IMR-90 (cell line): ENCODE data around the gene NCCRP1. TPM values are rescaled to one million over a fixed set of nuclear protein-coding genes. Genes with fewer than 3 reads are reported as not detected.

ENCODE experiments used
- ATAC-seq: fragments of 200-7000 bp; cut with Tn5 transposase; 2 replicates; pipeline ENCODE4 v1.9.1; 2020; ENCODE audit warnings: low read depth, mild to moderate bottlenecking, moderate library complexity
- BruUV-seq: library from RNA; stranded (reverse); fragments of 400-500 nt; replicated peaks from 2 replicates; lab custom pipeline; 2021; lab: Mats Ljungman, UMichigan
- CTCF ChIA-PET: fragments of 300-600 bp; formaldehyde crosslinking; extraction: SDS; loops from one replicate; lab custom pipeline; 2021; ENCODE audit warnings: antibody characterized with exemption; lab: Yijun Ruan, JAX
- POLR2A ChIA-PET: fragments of 300-600 bp; sonication (Branson Sonifier 250); formaldehyde crosslinking; loops from one replicate; lab custom pipeline; 2022; ENCODE audit warnings: antibody characterized with exemption; ENCODE audit not compliant: unreplicated experiment; lab: Charles Lee
- DNase-seq: peaks from one replicate; pipeline ENCODE4 v3.0.0; 2013
- H2AFZ ChIP-seq: replicated peaks from 2 replicates; pipeline ENCODE3; 2013; ENCODE audit warnings: low read length, mild to moderate bottlenecking; ENCODE audit not compliant: poor library complexity
- H2AK5ac ChIP-seq: 2 replicates; pipeline ENCODE4 v1.6.1; 2013; ENCODE audit warnings: low read depth, low read length, inconsistent platforms
- H2AK9ac ChIP-seq: replicated peaks from 2 replicates; pipeline ENCODE3; 2013; ENCODE audit warnings: mild to moderate bottlenecking, low read depth, low read length, moderate library complexity; ENCODE audit not compliant: poor library complexity
- H2BK120ac ChIP-seq: 2 replicates; pipeline ENCODE4 v1.6.1; 2013; ENCODE audit warnings: low read depth, low read length, inconsistent platforms
- H2BK15ac ChIP-seq: 3 replicates; pipeline ENCODE4 v1.6.1; 2013; ENCODE audit warnings: low read depth, low read length, inconsistent platforms
- H2BK20ac ChIP-seq: 2 replicates; pipeline ENCODE4 v1.6.1; 2013; ENCODE audit warnings: low read depth, mild to moderate bottlenecking, inconsistent platforms, low read length, moderate library complexity
- H2BK5ac ChIP-seq: 2 replicates; pipeline ENCODE4 v1.6.1; 2013; ENCODE audit warnings: mild to moderate bottlenecking, low read depth, low read length, inconsistent platforms; ENCODE audit not compliant: poor library complexity, severe bottlenecking
- H3K14ac ChIP-seq: replicated peaks from 2 replicates; pipeline ENCODE4 v1.6.1; 2013; ENCODE audit warnings: low read depth, low read length, inconsistent platforms
- H3K18ac ChIP-seq: 2 replicates; pipeline ENCODE4 v1.6.1; 2013; ENCODE audit warnings: low read depth, low read length, control low read depth
- H3K23ac ChIP-seq: 2 replicates; pipeline ENCODE4 v1.6.1; 2013; ENCODE audit warnings: low read depth, low read length, inconsistent platforms
- H3K27ac ChIP-seq: 2 replicates; pipeline ENCODE4 v1.5.1; 2013; ENCODE audit warnings: mild to moderate bottlenecking, control low read depth, low read length; ENCODE audit not compliant: insufficient read depth
- H3K27me3 ChIP-seq: 2 replicates; pipeline ENCODE4 v1.6.1; 2013; ENCODE audit warnings: low read length; ENCODE audit not compliant: control insufficient read depth, insufficient read depth
- H3K36me3 ChIP-seq: 2 replicates; pipeline ENCODE4 v1.6.1; 2013; ENCODE audit warnings: low read length, mixed read lengths; ENCODE audit not compliant: control insufficient read depth, insufficient read depth
- H3K4ac ChIP-seq: 2 replicates; pipeline ENCODE4 v1.6.1; 2013; ENCODE audit warnings: low read depth, low read length, inconsistent platforms
- H3K4me1 ChIP-seq: 2 replicates; pipeline ENCODE4 v1.6.1; 2013; ENCODE audit warnings: low read length, mixed read lengths; ENCODE audit not compliant: control insufficient read depth, insufficient read depth
- H3K4me2 ChIP-seq: 2 replicates; pipeline ENCODE4 v1.6.1; 2013; ENCODE audit warnings: low read depth, mild to moderate bottlenecking, control low read depth, low read length, moderate library complexity
- H3K4me3 ChIP-seq: 2 replicates; pipeline ENCODE4 v1.5.1; 2013; ENCODE audit warnings: low read depth, mild to moderate bottlenecking, control low read depth, low read length, moderate library complexity; ENCODE audit not compliant: insufficient read depth
- H3K56ac ChIP-seq: 2 replicates; pipeline ENCODE4 v1.6.1; 2013; ENCODE audit warnings: low read length, inconsistent platforms; ENCODE audit not compliant: insufficient read depth; ENCODE audit errors: extremely low read depth
- H3K79me1 ChIP-seq, 2 experiments: 2 replicates each; pipeline ENCODE4 v1.6.1; 2013; ENCODE audit warnings: low read length in 2 of 2, inconsistent platforms in 1 of 2, low read depth in 1 of 2
- H3K9ac ChIP-seq: 2 replicates; pipeline ENCODE4 v1.6.1; 2013; ENCODE audit warnings: low read depth, low read length, control low read depth
- H3K9me1 ChIP-seq: 2 replicates; pipeline ENCODE4 v1.6.1; 2013; ENCODE audit warnings: low read length, inconsistent platforms; ENCODE audit not compliant: insufficient read depth
- H3K9me3 ChIP-seq: 2 replicates; pipeline ENCODE4 v1.6.1; 2013; ENCODE audit warnings: low read length; ENCODE audit not compliant: control insufficient read depth, insufficient read depth
- H4K20me1 ChIP-seq: 2 replicates; pipeline ENCODE4 v1.6.1; 2013; ENCODE audit warnings: low read length, inconsistent platforms; ENCODE audit not compliant: insufficient read depth
- H4K5ac ChIP-seq: 2 replicates; pipeline ENCODE4 v1.6.1; 2013; ENCODE audit warnings: mild to moderate bottlenecking, low read depth, low read length, control low read depth
- H4K8ac ChIP-seq, 2 experiments: 2 replicates each; pipeline ENCODE4 v1.6.1; 2013; ENCODE audit warnings: low read depth in 2 of 2, low read length in 2 of 2, control low read depth in 1 of 2, inconsistent platforms in 1 of 2
- H4K91ac ChIP-seq: 2 replicates; pipeline ENCODE4 v1.6.1; 2013; ENCODE audit warnings: low read depth, low read length, inconsistent platforms; ENCODE audit not compliant: insufficient read depth
- CHD1 ChIP-seq: IDR thresholded peaks from 2 replicates; pipeline ENCODE4 v1.6.1; 2012; ENCODE audit warnings: low read depth, low read length, improper control_type of control experiment
- ELK1 ChIP-seq: fragments of 150-350 bp; IDR thresholded peaks from 2 replicates; pipeline ENCODE4 v1.6.1; 2016; ENCODE audit warnings: low read depth, mild to moderate bottlenecking, low read length, moderate library complexity, borderline replicate concordance
- FOS ChIP-seq: fragments of 150-350 bp; IDR thresholded peaks from 2 replicates; pipeline ENCODE4 v1.6.1; 2016; ENCODE audit warnings: low read depth, low read length
- MAFK ChIP-seq: IDR thresholded peaks from 2 replicates; pipeline ENCODE4 v1.6.1; 2012; ENCODE audit warnings: low read depth, low read length, improper control_type of control experiment
- NFE2L2 ChIP-seq: fragments of 150-350 bp; IDR thresholded peaks from 2 replicates; pipeline ENCODE4 v1.6.1; 2016; ENCODE audit warnings: low read depth, mild to moderate bottlenecking, low read length
- RAD21 ChIP-seq: IDR thresholded peaks from 2 replicates; pipeline ENCODE4 v1.6.1; 2012; ENCODE audit warnings: low read length, improper control_type of control experiment
- RFX5 ChIP-seq: IDR thresholded peaks from 2 replicates; pipeline ENCODE4 v1.8.0; 2012; ENCODE audit warnings: low read depth, mild to moderate bottlenecking, low read length, moderate library complexity
- SMC3 ChIP-seq: fragments of 150-350 bp; IDR thresholded peaks from 2 replicates; pipeline ENCODE4 v1.6.1; 2016; ENCODE audit warnings: low read depth, mild to moderate bottlenecking, antibody characterized with exemption, low read length, moderate library complexity
- USF2 ChIP-seq: fragments of 150-350 bp; IDR thresholded peaks from 2 replicates; pipeline ENCODE4 v1.6.1; 2017; ENCODE audit warnings: mild to moderate bottlenecking, antibody characterized with exemption, low read length, low read depth
- WGBS, 2 experiments: methylation state at CpG; one replicate each; pipeline versions ENCODE4 v1.1.5 to v1.1.7; 2013; ENCODE audit warnings: missing lambda C conversion rate in 2 of 2; ENCODE audit not compliant: insufficient read length in 1 of 2; ENCODE audit errors: extremely low coverage in 2 of 2; 5-methylcytosine and 5-hydroxymethylcytosine counted together
- dilution Hi-C: fragments of 300-500 bp; cut with HindIII; formaldehyde crosslinking; loops from one replicate; pipeline ENCODE4 v1.14.3; 2018; ENCODE audit warnings: low sequenced_read_pairs; ENCODE audit not compliant: unreplicated experiment
- in situ Hi-C: fragments of 300-500 bp; cut with MboI; formaldehyde crosslinking; loops from 3 replicates; pipeline ENCODE4 v1.14.3; 2019; ENCODE audit warnings: low sequenced_read_pairs, inconsistent platforms, mixed read lengths
- intact Hi-C: fragments of 100-400 bp; cut with micrococcal nuclease; formaldehyde crosslinking; loops from 2 replicates; pipeline ENCODE4 v1.10.0; 2022
- polyA plus RNA-seq, 3 experiments: library from polyadenylated mRNA; depleted of rRNA; stranded (reverse); fragments of >200 nt; gene quantifications; 2 replicates each; pipeline ENCODE4 v1.2.3, GENCODE V29; 2012; ENCODE audit warnings: low replicate concordance in 1 of 3
- total RNA-seq: library from RNA; depleted of rRNA; stranded (reverse); fragments of >200 nt; gene quantifications from 2 replicates; pipeline ENCODE4 v1.2.3, GENCODE V29; 2012

Gene NCCRP1
- total and polyA plus RNA-seq, 2 of the 4 experiments (the other 2 are of a cell fraction): not detected

- Histone ChIP-seq H3K36me3 (peaks cover 21% of the 10 kb centered on the region), H3K4me2 (no peak overlapping the region), H3K4me3 (no peak overlapping the region), H2BK120ac (no peak overlapping the region), H4K91ac (no peak overlapping the region), H3K4me1 (no peaks in the 10 kb centered on the region), H4K5ac (no peak overlapping the region), H3K4ac (no peak overlapping the region), H3K9ac (no peak overlapping the region), H2AK5ac (no peak overlapping the region; the same call in 1 of the 2 replicates), H3K14ac (no peak overlapping the region), H3K23ac (no peak overlapping the region), H4K8ac (no peak overlapping the region), H4K20me1 (peaks cover 33% of the 10 kb centered on the region), H3K56ac (no peak overlapping the region), H3K9me1 (peaks cover 6% of the 10 kb centered on the region; the same call in 1 of the 2 replicates), H2AK9ac (peak overlapping the region; percentile 28), H3K18ac (no peak overlapping the region), H2BK20ac (no peak overlapping the region), H2BK5ac (no peak overlapping the region), H2AFZ (peak overlapping the region; percentile 32), H2BK15ac (no peak overlapping the region), H3K27me3 (no peaks in the 10 kb centered on the region), H3K27ac (no peak overlapping the region), H3K79me1 (peaks cover 14 to 52% of the 10 kb centered on the region in 2 experiments), H3K9me3 (no peaks in the 10 kb centered on the region)
- POLR2A ChIA-PET: no interaction called here
- intact Hi-C loops (no loop called here), dilution Hi-C loops (no loop called here), in situ Hi-C loops (no loop called here)
- CTCF ChIA-PET: interaction anchor here (0.6 kb wide), 1 partner anchor 10 kb away, joined by 3 read pairs; no protein-coding TSS in a partner anchor
- no TSS peak for BruUV-seq
- TF ChIP-seq SMC3 (no peak), USF2 (no peak), FOS (no peak), ELK1 (no peak), NFE2L2 (no peak), MAFK (no peak), CHD1 (no peak), RFX5 (no peak), RAD21 (no peak)
- no peak for DNase-seq
- 65% methylated on average over 8 of the region's 24 CpGs; no CpG with 5 or more reads in 1 of the 2 experiments for WGBS, 2 experiments
- no peak for ATAC-seq
Measured at GRCh38 chr19:39166571-39167391, 30.0 kb upstream of the NCCRP1 start.
